Lung (tissue), 12 donors: ENCODE measurements around the gene CD53. TPM values are rescaled to one million over a fixed set of nuclear protein-coding genes. Genes with fewer than 3 reads are reported as not detected.
"Not testable (repeated sequence)": the region's sequence is repeated elsewhere in the genome, so short reads cannot be mapped to it uniquely, and the experiment has no call there.

ENCODE experiments used
- ATAC-seq: fragments of 200-7000 bp; cut with Tn5 transposase; one replicate; pipeline ENCODE4 v1.9.1; 2020; ENCODE audit warnings: moderate number of reproducible peaks; ENCODE audit not compliant: insufficient read depth, low FRiP score
- DNase-seq, 3 donors: peaks; one replicate each; pipeline ENCODE4 v3.0.0-alpha.2; 2013 to 2017
- H3K27ac ChIP-seq, 2 donors: one replicate each; pipeline ENCODE4 v1.5.1; 2013; ENCODE audit warnings: mild to moderate bottlenecking in 2 of 2, moderate library complexity in 2 of 2, control low read depth in 1 of 2, inconsistent platforms in 1 of 2, low read depth in 1 of 2, low read length in 1 of 2
- H3K27me3 ChIP-seq, 3 donors: one replicate each; pipeline ENCODE4 v1.5.1; 2013; ENCODE audit warnings: low read length in 2 of 3; ENCODE audit not compliant: control insufficient read depth in 3 of 3, insufficient read depth in 3 of 3
- H3K36me3 ChIP-seq, 4 donors: one replicate each; pipeline ENCODE4 v1.5.1; 2013; ENCODE audit warnings: low read length in 4 of 4, mild to moderate bottlenecking in 1 of 4, moderate library complexity in 1 of 4; ENCODE audit not compliant: control insufficient read depth in 4 of 4, insufficient read depth in 4 of 4
- H3K4me1 ChIP-seq, 5 donors: one replicate each; pipeline ENCODE4 v1.5.1; 2013; ENCODE audit warnings: low read length in 5 of 5, mild to moderate bottlenecking in 2 of 5, moderate library complexity in 1 of 5; ENCODE audit not compliant: control insufficient read depth in 5 of 5, insufficient read depth in 5 of 5
- H3K4me3 ChIP-seq: one replicate; pipeline ENCODE4 v1.5.1; 2013; ENCODE audit warnings: mild to moderate bottlenecking, control low read depth, moderate library complexity
- H3K9ac ChIP-seq, 2 donors: one replicate each; pipeline ENCODE4 v1.5.1; 2013; ENCODE audit warnings: low read length in 2 of 2, control low read depth in 1 of 2; ENCODE audit not compliant: insufficient read depth in 1 of 2
- H3K9me3 ChIP-seq, 4 donors: one replicate each; pipeline ENCODE4 v1.5.1; 2013; ENCODE audit warnings: low read length in 3 of 4, mild to moderate bottlenecking in 1 of 4, moderate library complexity in 1 of 4; ENCODE audit not compliant: control insufficient read depth in 4 of 4, insufficient read depth in 3 of 4
- WGBS, 2 donors: extraction: QIAGEN DNeasy Blood & Tissue Kit; methylation state at CpG; one replicate each; pipeline ENCODE4 v1.1.7; 2013; 5-methylcytosine and 5-hydroxymethylcytosine counted together
- polyA plus RNA-seq, 2 donors: library from polyadenylated mRNA; stranded (reverse); fragments of 200-250 nt; gene quantifications; one replicate each; pipeline ENCODE4 v1.2.1, GENCODE V29; 2013
- total RNA-seq, 2 donors: library from RNA; depleted of rRNA in 1 of 2; stranded (reverse); fragments of >200 nt in 1 of 2; gene quantifications; one replicate each; pipeline ENCODE4 v1.2.1, GENCODE V29; 2014 to 2021
- TF ChIP-seq, protein P1 (sequence below): IDR thresholded peaks from 2 replicates; pipeline ENCODE4 v1.5.1; 2012; ENCODE audit warnings: mild to moderate bottlenecking; ENCODE audit errors: control extremely low read depth, extremely low read depth
- donor health status: control.
- donor health status: control.
- donor health status: Bipolar disorder and iron deficiency.
- donor health status: healthy.
- donor health status: DM: yes; HTN: yes; CAD: no.

CD53 gene
- total and polyA plus RNA-seq, 4 donors, result 41.2 to 583 (median 88.7) TPM

DNA sequence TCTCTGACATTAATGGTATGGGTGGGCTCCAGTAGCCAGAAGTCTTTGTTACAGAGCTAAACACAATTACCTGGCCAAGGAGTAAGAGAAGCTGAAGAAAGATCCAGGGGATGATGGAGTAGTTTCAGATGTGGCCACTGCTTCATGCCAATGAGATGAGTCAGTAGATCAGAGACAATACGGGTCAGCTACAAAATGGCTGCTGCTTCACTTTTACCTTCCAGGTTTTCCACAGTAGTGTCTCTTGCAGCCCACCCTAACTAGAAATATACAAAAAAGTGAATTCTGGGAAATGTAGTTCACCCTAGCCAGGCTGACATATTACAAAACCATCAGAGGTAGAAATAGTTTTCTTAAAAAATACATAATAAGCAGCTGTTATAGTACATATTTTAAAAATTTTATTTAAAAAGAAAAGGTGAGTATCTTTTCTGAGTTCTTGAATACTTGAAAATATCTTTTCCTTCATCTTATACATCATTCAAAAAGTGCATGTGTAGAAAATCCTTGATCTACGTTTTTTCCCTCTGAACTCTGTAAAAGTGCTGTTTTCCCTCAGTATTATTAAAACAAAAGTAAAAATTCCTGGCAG is 54.6 kb downstream of the CD53 start:
- 74 to 83% methylated on average over 2 of the region's 2 CpGs for WGBS, 2 donors
- Histone ChIP-seq H3K4me3 (no peak overlapping the region), H3K27me3 (no peaks in the 10 kb centered on the region), H3K9me3 (peaks cover 0 to 6% (median 2%) of the 10 kb centered on the region in 4 donors), H3K36me3 (no peaks in the 10 kb centered on the region), H3K4me1 (no peaks in the 10 kb centered on the region), H3K27ac (no peak overlapping the region), H3K9ac (no peak overlapping the region)
- ATAC-seq (no peak), DNase-seq (no peak)
- TF ChIP-seq, protein P1, sequence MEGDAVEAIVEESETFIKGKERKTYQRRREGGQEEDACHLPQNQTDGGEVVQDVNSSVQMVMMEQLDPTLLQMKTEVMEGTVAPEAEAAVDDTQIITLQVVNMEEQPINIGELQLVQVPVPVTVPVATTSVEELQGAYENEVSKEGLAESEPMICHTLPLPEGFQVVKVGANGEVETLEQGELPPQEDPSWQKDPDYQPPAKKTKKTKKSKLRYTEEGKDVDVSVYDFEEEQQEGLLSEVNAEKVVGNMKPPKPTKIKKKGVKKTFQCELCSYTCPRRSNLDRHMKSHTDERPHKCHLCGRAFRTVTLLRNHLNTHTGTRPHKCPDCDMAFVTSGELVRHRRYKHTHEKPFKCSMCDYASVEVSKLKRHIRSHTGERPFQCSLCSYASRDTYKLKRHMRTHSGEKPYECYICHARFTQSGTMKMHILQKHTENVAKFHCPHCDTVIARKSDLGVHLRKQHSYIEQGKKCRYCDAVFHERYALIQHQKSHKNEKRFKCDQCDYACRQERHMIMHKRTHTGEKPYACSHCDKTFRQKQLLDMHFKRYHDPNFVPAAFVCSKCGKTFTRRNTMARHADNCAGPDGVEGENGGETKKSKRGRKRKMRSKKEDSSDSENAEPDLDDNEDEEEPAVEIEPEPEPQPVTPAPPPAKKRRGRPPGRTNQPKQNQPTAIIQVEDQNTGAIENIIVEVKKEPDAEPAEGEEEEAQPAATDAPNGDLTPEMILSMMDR, result no peak

DNA sequence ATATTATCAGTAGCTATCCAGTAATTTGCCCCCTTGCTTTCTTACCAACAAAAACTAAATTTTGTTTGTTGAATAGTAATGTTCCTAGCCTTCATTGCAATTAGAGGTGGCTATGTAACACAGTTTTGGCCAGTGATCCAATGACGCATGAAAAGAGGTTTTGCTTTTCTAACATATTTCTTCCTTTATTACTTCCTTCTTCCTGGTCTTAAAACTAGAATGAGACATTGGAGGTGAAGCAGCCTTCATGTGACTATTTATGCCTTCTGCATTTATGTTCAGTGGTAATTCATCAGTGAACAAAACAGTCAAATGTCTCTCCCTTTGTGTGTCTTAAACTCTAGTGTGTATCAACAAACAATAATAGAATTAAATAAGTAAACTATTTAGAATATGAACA is 55.2 kb downstream of the CD53 start:
- no peak for ATAC-seq
- WGBS, 2 donors, result 43 to 55% methylated on average over 1 of the region's 1 CpG
- Histone ChIP-seq H3K36me3 (no peaks in the 10 kb centered on the region), H3K4me3 (no peak overlapping the region), H3K27ac (no peak overlapping the region), H3K9ac (no peak overlapping the region), H3K27me3 (no peaks in the 10 kb centered on the region), H3K4me1 (no peaks in the 10 kb centered on the region), H3K9me3 (peaks cover 0 to 6% (median 2%) of the 10 kb centered on the region in 4 donors)
- no peak for DNase-seq
- TF ChIP-seq, protein P1, result no peak

DNA sequence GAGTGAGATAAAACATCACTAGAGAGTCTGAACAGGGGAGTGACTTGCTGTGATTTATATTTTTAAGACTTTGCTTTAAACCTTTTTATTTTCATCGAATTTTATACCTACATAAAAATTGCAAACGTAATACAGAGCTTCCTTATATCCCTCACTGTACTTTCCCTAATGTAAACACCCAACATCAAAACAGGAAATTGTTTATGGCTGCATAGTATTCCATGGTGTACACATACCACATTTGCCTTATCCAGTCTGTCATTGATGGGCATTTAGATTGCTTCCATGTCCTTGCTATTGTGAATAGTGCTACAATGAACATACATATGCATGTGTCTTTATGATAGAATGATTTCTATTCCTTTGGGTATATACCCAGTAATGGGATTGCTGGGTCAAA is 56.0 kb downstream of the CD53 start:
- no peaks in the 10 kb centered on the region for H3K36me3 ChIP-seq
- no peaks in the 10 kb centered on the region for H3K4me1 ChIP-seq
- H3K27me3 ChIP-seq, result no peaks in the 10 kb centered on the region
- TF ChIP-seq, protein P1, result no peak
- H3K9ac ChIP-seq, result no peak overlapping the region
- no peak overlapping the region for H3K4me3 ChIP-seq
- peaks cover 0 to 6% (median 2%) of the 10 kb centered on the region in 4 donors for H3K9me3 ChIP-seq
- no peak for ATAC-seq
- H3K27ac ChIP-seq, result no peak overlapping the region
- WGBS, 2 donors, result 63 to 79% methylated on average over 2 of the region's 2 CpGs
- DNase-seq, result no peak

DNA sequence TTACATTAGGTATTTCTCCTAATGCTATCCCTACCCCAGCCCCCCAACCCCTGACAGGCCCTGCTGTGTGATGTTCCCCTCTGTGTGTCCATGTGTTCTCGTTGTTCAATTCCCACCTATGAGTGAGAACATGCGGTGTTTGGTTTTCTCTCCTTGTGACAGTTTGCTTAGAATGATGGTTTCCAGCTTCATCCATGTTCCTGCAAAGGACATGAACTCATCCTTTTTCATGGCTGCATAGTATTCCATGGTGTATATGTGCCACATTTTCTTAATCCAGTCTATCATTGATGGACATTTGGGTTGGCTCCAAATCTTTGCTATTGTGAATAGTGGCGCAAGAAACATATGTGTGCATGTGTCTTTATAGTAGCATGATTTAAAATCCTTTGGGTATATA is 58.1 kb downstream of the CD53 start:
- H3K36me3 ChIP-seq, H3K27me3 ChIP-seq, H3K4me1 ChIP-seq, ATAC-seq, H3K4me3 ChIP-seq, H3K27ac ChIP-seq, DNase-seq, H3K9me3 ChIP-seq, H3K9ac ChIP-seq: not testable (repeated sequence)
- 81 to 93% methylated on average over 3 of the region's 3 CpGs for WGBS, 2 donors
